Fibroblast of skin of right quadriceps (primary cell): ENCODE results near the gene SMC1B.
"Not testable (repeated sequence)": the region's sequence is repeated elsewhere in the genome, so short reads cannot be mapped to it uniquely, and the experiment has no call there.

ENCODE experiments used
- DNase-seq: peaks from one replicate; pipeline ENCODE4 v3.0.0-alpha.2; 2013

The SMC1B gene

GRCh38 chr22:45418770-45419138 is 5.4 kb upstream of the SMC1B start:
- DNase-seq = no peak

GRCh38 chr22:45418056-45418769 is 4.8 kb upstream of the SMC1B start:
- no peak for DNase-seq

DNA sequence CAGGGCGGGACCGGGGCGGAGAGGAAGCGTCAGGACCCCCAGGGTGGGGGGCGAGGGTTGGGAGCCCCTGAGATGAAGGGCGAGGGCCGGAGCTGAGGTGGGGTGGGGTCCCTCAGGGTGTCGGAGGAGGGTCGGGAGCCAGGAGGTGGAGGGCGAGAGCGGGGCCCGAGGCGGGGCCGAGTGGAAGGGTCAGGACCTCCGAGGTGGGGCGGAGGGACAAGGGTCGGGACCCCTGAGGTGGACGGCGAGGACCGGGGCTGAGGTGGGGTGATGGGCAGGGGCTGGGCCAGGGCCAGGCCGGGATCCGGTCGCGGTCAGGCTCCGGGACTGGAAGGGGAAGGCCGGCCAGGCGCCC is 409 bp downstream of the SMC1B start:
- no peak for DNase-seq

DNA sequence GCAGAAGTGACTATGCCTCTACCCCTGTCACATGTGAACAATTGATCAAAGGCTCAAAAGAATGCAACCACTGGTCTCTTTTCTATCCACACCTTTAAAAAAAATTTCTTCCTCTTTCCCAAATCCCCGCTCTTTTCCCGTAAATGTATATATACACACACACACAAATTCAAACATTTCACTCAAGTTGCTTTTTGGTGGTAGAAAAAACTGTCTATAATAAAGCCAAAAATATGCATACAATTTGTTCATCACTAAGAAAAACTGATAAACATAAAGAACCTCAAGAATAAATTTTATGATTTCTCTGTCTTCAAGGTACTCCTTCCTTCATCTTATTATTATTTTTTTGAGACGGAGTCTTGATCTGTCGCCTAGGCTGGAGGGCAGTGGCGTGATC is 5.6 kb downstream of the SMC1B start:
- no peak for DNase-seq

GRCh38 chr22:45402466-45402985 is 10.9 kb downstream of the SMC1B start:
- no peak for DNase-seq

DNA sequence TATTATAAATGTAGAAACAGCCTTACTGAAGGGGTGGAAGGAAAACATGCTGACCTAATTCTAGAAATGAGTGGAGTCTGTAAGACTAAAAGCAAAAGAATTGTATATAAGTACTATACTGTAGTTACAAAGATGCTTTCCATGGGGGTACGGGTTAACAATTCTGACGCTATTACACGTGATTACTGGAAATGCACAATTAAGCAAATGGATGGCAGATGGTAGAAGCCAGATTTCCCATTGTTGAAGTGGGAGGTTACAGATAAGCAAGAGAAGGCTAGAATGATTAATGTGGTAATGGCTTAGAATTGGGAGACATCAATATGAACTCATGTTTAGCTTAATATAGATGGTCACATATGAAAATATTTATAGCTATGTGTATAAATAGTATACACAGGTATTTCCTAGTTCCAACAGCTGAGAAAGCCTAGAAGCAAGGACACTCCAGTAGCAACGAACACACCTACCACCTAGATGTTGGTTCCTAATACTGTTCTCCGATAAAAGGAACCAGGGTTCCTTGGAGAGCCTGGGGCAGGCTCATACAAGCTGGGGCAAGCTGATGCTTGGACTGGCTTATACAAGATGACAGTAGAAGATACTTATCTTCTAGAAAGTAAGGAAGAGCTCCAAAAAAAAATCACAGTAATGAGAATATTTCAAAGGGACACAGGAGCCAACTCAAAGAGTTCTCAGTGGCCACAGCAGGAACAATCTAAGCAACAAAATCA is 13.5 kb downstream of the SMC1B start:
- no peak for DNase-seq

DNA sequence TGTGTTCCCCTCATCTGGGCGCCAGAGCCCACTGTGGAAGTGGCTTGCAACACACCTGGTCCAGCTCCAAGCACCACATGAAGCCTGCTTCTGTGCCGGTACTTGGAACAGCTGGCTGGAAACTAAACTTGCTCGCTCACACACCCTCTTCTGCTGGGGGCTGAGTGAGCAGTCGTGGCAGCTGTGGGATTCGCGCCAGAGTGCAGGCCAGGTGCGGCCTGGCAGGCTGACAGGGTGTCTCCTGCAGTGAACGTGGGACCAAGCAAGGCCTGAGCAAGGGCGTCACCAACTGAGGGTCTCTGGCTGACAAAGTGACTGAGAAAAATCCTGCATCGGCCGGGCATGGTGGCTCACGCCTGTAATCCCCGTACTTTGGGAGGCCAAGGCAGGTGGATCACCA is 15.2 kb downstream of the SMC1B start:
- no peak for DNase-seq

GRCh38 chr22:45397806-45398205 is 15.6 kb downstream of the SMC1B start:
- DNase-seq = no peak

- DNase-seq = no peak
Measured at GRCh38 chr22:45389546-45389945, 23.9 kb downstream of the SMC1B start.

DNA sequence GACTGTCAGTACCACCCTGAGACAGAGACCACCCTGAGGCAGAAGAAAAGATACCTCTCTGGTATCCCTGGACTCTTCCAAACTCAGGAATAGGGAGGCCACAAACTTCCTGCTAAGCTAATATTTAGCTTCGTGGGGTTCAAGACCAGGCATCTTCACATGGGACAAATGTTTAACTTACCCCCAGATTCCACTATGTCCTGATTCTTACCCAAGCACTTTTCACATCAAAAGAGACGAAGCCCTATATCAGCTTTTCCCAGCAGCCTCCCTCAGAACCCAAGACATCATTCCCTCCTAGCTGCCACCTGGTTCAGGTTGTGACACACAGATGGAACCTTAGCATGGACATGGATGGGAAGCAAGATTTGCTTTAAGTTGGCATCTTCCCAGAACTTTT is 32.1 kb downstream of the SMC1B start:
- no peak for DNase-seq

DNA sequence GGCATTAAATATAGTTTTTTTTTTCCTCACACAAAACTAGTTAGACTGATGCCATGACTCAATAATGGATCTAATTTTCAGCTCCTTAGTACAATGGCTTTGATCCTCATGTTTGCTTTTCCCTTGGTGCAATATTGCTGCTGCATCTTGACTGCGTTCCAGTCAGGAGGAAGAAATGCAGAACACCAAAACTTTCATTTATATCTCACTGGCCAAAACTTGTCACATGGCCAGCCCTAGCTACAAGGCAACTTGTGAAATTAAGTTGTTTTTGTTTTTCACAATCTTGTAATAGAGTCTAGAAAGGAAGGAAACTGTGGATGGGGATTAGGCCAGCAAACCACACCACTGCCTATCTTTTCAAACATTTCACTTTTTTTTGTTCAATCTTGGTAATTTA is 36.7 kb downstream of the SMC1B start:
- DNase-seq = no peak

DNA sequence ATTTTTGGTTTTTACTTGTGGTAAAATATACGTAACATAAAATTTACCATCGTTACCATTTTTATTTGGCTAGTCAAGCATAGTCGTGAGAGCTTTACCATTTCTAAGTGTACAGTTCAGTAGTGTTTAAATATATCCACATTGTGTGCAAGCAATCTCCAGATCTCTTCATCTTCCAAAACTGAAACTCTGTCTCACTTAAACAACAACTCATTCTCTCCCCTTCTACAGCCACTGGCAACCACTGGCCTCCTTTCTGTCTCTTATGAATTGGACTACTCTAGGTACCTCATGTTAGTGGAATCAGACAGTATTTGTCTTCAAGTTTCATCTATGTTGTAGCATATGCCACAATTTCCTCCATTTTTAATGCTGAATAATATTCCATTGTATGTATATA is 37.4 kb downstream of the SMC1B start:
- DNase-seq = no peak

GRCh38 chr22:45373592-45373991 is 39.8 kb downstream of the SMC1B start:
- DNase-seq = not testable (repeated sequence)

- DNase-seq = no peak
Measured at GRCh38 chr22:45366713-45367112, 46.7 kb downstream of the SMC1B start.

DNA sequence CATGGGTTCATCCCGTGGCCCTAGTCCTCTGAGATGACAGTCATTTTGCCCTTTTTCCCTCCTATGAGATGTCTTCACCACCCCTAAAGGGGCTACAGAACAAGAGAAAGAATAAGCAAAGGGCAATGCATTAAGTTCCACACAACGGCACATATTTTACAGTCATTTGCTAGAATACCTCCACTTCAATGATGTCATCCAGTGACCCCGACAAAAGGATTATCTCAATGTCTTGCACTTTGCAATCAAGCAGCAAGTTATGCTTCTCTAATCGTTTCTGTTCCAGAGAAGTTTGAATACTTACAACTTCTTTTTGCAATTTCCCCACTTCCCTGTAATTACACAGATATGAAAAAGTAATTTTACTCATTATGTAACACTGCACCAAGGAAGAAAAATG is 53.8 kb downstream of the SMC1B start:
- no peak for DNase-seq

DNA sequence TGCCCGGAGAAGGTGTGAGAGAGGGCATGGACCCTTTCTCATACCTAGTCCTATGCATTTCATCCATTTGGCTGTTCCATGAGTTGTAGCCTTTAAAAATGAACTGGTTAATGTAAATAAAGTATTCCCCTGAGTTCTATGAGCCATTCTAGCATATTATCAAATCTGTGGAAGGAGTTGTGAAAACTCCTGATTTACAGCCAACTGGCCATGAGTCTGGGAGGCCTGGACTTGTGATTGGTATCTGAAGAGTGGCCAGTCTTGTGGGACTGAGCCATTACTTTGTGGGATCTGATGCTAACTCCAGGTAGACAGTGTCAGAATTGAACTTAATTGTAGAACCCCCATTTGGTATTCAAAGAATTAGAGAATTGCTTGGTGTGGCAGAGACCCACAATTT is 55.3 kb downstream of the SMC1B start:
- peak; percentile 8 for DNase-seq

GRCh38 chr22:45357490-45357889 is 55.9 kb downstream of the SMC1B start:
- no peak for DNase-seq

- no peak for DNase-seq
Measured at GRCh38 chr22:45353786-45354185, 59.6 kb downstream of the SMC1B start.

GRCh38 chr22:45352757-45353156 is 60.6 kb downstream of the SMC1B start:
- not testable (repeated sequence) for DNase-seq

DNA sequence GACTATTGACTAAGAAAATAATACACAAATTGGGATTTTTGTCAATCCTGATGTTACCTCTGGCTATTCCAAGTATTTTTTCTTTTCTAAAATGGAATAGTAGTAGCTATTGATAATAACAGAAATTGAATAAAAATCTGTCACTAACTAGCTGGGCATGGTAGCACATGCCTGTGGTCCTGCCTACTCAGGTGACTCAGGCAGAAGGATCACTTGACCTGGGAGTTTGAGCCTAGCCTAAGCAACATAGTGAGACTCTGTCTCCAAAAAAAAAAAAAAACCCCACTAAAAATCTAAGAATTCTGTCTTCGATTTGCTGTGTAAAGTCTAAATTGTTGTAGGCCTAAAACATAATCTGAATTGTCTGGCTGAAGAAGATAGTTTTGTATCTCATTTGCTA is 61.4 kb downstream of the SMC1B start:
- DNase-seq = no peak

DNA sequence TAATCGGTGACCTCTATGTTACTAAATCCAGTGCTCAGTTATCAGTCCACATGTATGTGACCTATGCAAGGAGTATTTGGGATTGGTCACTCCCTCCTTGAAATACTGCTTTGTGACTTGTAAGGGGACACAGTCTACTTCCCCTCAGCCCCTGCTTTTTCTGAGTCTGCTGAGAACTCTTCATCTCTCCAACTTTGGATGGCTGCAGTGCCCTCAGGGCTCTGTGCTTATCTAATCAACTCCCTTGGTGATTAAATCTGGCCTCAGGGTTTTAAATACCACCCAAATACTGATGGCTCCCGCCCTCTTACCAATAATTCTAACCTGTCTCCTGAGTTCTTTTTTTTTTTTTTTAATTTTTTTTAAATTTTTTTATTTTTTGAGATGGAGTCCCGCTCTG is 63.5 kb downstream of the SMC1B start:
- DNase-seq = no peak

DNA sequence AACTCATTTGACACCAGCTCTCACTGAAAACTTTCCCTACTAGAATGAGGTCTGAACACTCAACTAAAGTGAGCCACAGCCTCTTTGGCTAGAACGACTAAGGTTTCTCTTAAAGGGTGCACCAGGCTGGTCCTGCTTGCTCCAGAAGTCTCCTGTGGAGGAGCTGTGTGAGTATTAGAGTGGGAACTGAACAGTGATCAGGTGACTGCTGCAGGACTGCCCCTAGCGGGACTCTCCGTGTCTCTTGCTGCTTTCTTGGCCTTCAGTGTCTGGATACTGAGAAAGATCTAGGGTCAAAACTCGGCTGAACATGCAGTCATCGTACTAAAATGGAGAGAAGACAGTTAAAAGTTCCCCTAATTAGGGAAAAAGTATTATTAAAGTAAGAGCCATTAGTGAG is 69.1 kb downstream of the SMC1B start:
- no peak for DNase-seq

DNA sequence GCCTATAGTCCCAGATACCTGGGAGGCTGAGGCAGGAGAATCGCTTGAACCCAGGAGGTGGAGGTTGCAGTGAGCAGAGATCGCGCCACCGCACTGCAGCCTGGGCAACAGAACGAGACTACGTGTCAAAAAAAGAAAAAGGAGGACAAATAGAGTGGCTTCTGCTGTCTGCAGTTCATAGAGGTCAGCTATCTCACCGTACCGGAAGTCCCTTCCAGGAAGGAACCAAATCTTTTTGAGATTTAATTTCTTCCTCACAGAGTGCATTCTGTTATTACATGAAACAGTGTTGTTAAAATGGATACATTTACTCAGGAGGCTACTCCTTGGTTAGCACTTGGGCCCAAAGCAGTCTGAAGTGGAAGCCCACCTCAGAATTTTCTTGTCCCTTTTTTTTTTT is 70.3 kb downstream of the SMC1B start:
- DNase-seq = no peak

DNA sequence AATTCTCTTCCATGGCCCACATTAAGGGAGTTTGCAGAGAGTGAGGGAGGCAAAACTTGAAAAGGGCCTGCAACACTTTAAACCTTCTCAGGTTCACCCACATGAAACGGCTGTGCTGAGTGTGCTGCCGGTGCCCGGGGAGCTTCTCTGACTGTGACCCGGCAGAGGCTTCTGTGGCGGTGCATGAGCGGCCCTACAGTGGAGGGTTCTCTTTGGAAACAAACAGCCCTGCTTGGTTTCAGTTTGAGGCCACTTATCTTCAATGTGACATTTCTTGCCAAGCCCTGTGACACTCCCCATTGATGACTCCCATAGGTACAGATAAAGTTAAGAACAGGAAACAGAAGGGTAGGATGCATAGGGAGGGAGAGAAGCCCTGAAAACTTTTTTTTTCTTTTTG is 71.9 kb downstream of the SMC1B start:
- DNase-seq = no peak

DNA sequence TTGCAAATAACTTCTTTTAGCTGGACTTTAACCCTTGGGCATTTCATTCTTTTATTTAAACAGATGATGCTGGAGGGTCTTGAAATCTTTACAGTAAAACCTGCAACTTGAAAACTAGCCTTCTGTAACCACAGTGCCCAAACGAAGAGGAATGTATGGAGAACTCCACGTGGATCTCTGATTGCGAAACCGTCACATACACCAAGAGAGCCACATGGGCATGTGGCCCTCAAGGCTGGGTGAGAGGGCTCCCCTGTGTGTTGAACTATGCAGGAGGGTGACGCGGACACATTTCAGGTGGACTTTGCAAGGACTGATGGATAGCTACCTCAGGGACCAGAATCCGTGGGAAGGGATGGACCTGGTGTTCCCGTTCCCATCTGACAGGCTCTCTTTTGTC is 73.1 kb downstream of the SMC1B start:
- DNase-seq = no peak
